HG03442 (cell line): ENCODE data around the gene RER1.
"Not testable (repeated sequence)": the region's sequence is repeated elsewhere in the genome, so short reads cannot be mapped to it uniquely, and the experiment has no call there.

Source experiments
- ATAC-seq: cut with Tn5 transposase; IDR thresholded peaks from one replicate; pipeline ENCODE4 v1.9.1; 2021; ENCODE audit warnings: mild to moderate bottlenecking, moderate library complexity; ENCODE audit not compliant: unreplicated experiment

The RER1 gene

GRCh38 chr1:2422523-2422922 is 30.9 kb downstream of the RER1 start:
- no peak for ATAC-seq

- no peak for ATAC-seq
Observed at GRCh38 chr1:2425892-2426291, 34.3 kb downstream of the RER1 start.

GRCh38 chr1:2426540-2426939 is 34.9 kb downstream of the RER1 start:
- no peak for ATAC-seq

- ATAC-seq = no peak
Observed at GRCh38 chr1:2427051-2427450, 35.4 kb downstream of the RER1 start.

- ATAC-seq = no peak
Observed at GRCh38 chr1:2427976-2428375, 36.3 kb downstream of the RER1 start.

- no peak for ATAC-seq
Observed at GRCh38 chr1:2428490-2428889, 36.8 kb downstream of the RER1 start.

- no peak for ATAC-seq
Observed at GRCh38 chr1:2429780-2430591, 38.3 kb downstream of the RER1 start.

GRCh38 chr1:2430592-2430973 is 38.9 kb downstream of the RER1 start:
- ATAC-seq = no peak

- ATAC-seq = no peak
Observed at GRCh38 chr1:2431103-2431502, 39.5 kb downstream of the RER1 start.

GRCh38 chr1:2431518-2431917 is 39.9 kb downstream of the RER1 start:
- no peak for ATAC-seq

GRCh38 chr1:2432441-2432844 is 40.8 kb downstream of the RER1 start:
- ATAC-seq = no peak

- no peak for ATAC-seq
Observed at GRCh38 chr1:2433196-2433595, 41.6 kb downstream of the RER1 start.

GRCh38 chr1:2433936-2434655 is 42.5 kb downstream of the RER1 start:
- no peak for ATAC-seq

GRCh38 chr1:2435091-2435490 is 43.5 kb downstream of the RER1 start:
- no peak for ATAC-seq

GRCh38 chr1:2435746-2436355 is 44.2 kb downstream of the RER1 start:
- ATAC-seq = no peak

- ATAC-seq = no peak
Observed at GRCh38 chr1:2436876-2437275, 45.2 kb downstream of the RER1 start.

GRCh38 chr1:2437617-2438016 is 46.0 kb downstream of the RER1 start:
- ATAC-seq = no peak

GRCh38 chr1:2438038-2438437 is 46.4 kb downstream of the RER1 start:
- ATAC-seq = no peak

GRCh38 chr1:2438641-2439040 is 47.0 kb downstream of the RER1 start:
- no peak for ATAC-seq

- ATAC-seq = no peak
Observed at GRCh38 chr1:2439369-2439768, 47.7 kb downstream of the RER1 start.

- not testable (repeated sequence) for ATAC-seq
Observed at GRCh38 chr1:2440346-2440745, 48.7 kb downstream of the RER1 start.

GRCh38 chr1:2441746-2442145 is 50.1 kb downstream of the RER1 start:
- no peak for ATAC-seq
